Tibial nerve (tissue), 4 donors: Measurements from ENCODE around the gene MICU2.

Experiments
- EP300 ChIP-seq, 2 donors: sonication (generic); formaldehyde crosslinking; IDR thresholded peaks; one replicate each; pipeline ENCODE4 v1.6.1; 2017; ENCODE audit warnings: antibody characterized with exemption in 2 of 2, mild to moderate bottlenecking in 1 of 2
- POLR2A ChIP-seq, 2 donors: fragments of 450-650 bp; IDR thresholded peaks; one replicate each; pipeline ENCODE4 v1.6.1; 2017; ENCODE audit warnings: antibody characterized with exemption in 2 of 2, mild to moderate bottlenecking in 2 of 2, moderate library complexity in 2 of 2
- TF ChIP-seq, protein P1 (sequence below), 5 experiments: fragments of 200-600 bp in 3 of 5; fragments of 450-650 bp in 2 of 5; sonication (generic) in 3 of 5; IDR thresholded peaks; one replicate each; pipeline ENCODE4 v1.5.1; 2016 to 2019; ENCODE audit warnings: antibody characterized with exemption in 5 of 5, mild to moderate bottlenecking in 3 of 5, moderate library complexity in 2 of 5

DNA sequence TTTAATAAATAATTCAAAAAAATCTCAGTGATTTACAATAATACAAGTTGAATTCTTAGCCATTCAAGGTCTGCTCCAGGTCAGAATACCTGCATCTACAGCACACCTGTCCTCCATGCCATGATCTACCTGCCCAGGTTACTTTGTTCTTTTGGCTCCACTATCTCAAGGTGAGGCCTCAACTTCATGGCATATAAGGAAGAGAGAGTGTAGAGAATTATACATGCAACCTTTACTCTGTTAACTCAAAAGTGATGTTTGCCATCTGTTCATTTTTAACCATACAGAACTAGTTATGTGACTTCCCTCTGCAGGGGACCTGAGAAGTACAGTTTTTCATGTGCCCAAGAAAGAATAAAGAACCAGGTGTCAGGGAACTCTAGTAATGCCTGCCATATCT lies 28.2 kb upstream of the MICU2 start:
- TF ChIP-seq, protein P1, sequence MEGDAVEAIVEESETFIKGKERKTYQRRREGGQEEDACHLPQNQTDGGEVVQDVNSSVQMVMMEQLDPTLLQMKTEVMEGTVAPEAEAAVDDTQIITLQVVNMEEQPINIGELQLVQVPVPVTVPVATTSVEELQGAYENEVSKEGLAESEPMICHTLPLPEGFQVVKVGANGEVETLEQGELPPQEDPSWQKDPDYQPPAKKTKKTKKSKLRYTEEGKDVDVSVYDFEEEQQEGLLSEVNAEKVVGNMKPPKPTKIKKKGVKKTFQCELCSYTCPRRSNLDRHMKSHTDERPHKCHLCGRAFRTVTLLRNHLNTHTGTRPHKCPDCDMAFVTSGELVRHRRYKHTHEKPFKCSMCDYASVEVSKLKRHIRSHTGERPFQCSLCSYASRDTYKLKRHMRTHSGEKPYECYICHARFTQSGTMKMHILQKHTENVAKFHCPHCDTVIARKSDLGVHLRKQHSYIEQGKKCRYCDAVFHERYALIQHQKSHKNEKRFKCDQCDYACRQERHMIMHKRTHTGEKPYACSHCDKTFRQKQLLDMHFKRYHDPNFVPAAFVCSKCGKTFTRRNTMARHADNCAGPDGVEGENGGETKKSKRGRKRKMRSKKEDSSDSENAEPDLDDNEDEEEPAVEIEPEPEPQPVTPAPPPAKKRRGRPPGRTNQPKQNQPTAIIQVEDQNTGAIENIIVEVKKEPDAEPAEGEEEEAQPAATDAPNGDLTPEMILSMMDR (IDR thresholded peaks at IDR 0.05): no peak
- no peak for TF ChIP-seq POLR2A (IDR thresholded peaks at IDR 0.05)
- no peak for TF ChIP-seq EP300 (IDR thresholded peaks at IDR 0.05)
